HG02970 (cell line): ENCODE measurements around the gene PDK3.

Experiments used
- ATAC-seq: cut with Tn5 transposase; IDR thresholded peaks from one replicate; pipeline ENCODE4 v1.9.1; 2021; ENCODE audit warnings: mild to moderate bottlenecking, moderate library complexity, moderate number of reproducible peaks; ENCODE audit not compliant: unreplicated experiment, low FRiP score

PDK3 gene

GRCh38 chrX:24547961-24548360 lies 82.9 kb downstream of the PDK3 start:
- no peak for ATAC-seq

GRCh38 chrX:24550166-24550565 lies 85.1 kb downstream of the PDK3 start:
- no peak for ATAC-seq

DNA sequence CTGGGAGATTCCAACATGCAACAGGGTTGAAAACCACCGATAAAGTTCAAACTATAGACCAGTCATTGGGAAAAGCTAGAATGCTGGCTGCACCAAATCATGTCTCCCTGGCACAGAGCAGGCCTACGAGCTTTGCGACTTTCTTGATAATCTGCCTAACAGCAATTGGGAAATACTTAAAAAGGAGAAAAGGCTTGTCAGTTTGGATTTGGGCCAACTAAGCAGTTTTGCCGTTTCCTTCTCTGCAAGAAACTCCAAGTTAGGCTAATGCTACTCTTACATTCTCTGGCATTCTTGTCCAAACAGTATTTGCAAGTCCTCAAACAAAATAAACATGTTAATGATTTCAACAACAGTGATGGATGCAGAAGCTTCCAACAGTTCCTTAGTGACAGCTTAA lies 87.9 kb downstream of the PDK3 start:
- no peak for ATAC-seq

DNA sequence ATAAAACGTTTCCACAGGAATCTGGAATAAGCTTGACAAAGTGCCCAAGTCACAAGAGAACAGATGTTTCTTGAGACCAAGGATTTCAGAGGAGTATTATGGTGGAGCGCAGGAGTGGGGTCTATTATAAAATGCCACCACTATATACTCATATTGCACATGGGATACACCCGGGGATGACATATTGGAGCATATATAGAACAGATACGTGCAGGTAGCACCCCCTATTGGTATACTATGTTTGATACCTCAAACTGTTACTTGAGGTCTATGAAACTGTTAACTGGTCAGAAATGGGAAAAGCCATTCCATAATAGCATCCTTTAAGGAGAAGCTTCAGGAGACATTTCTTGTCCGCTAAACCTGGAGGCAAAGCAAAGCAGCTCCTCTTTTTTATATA lies 96.0 kb downstream of the PDK3 start:
- no peak for ATAC-seq

GRCh38 chrX:24563291-24564010 lies 98.4 kb downstream of the PDK3 start:
- no peak for ATAC-seq

GRCh38 chrX:24566240-24566639 lies 101.2 kb downstream of the PDK3 start:
- no peak for ATAC-seq

DNA sequence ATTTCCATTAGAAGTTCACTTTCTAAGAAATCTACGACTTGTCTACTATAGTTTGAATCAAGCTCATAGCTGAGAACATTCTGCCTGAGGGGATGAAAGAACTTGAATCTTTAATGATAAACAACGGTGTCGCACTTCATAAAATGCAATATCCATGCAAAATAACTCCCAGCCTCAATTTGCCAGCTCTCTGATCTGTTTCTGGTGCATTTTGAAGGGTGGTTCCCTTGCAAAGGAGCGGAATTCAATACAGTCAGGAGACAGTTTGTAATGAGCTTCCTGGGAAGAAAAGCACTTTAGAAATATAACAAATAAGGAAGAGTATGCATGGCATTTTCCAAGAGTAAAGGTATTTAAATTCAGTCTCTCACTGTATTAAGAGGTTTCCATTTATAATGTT lies 102.1 kb downstream of the PDK3 start:
- ATAC-seq = no peak

DNA sequence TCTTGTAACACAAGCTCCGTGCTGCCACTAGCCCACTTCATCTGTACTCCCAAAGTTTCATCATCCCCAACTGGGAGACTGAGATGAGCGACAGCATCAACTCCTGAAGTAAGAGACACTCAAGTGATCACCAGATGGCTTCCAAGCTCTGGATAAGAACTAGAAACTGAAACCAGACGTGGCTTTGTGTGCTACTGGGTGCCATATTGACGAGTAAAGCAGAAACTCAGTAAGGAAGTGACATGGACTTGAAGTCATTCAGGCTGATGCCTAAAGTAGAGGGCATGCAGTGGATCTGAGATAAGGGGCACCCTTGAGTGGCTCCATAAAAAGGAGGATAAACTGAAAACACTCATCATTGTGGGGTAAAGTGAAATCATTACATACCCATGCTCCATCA lies 109.7 kb downstream of the PDK3 start:
- ATAC-seq = no peak

DNA sequence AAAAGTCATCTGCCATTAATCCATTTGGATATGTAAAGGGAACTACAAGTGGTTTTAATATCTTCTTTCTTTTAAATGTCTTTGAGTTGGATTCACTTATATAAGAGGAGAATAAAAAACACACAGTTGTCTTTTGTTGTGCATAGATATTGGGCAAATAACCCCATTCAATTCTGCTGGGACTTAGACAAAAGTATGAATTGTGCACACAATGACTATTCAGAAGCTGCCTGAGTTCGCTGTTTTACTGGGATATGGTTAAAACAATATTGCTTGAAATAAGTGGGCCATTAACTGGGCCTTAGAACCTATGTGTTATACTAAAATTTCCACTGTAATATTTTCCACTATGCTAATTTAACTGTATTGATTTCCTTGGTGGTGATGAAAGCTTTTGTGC lies 110.4 kb downstream of the PDK3 start:
- ATAC-seq = no peak

GRCh38 chrX:24577091-24577490 lies 112.0 kb downstream of the PDK3 start:
- ATAC-seq = no peak
